T-helper 22 cell (primary cell): ENCODE measurements around the gene GRK5.
"Not testable (repeated sequence)": the region's sequence is repeated elsewhere in the genome, so short reads cannot be mapped to it uniquely, and the experiment has no call there.

Experiments used
- DNase-seq: peaks from one replicate; pipeline ENCODE4 v3.0.0-alpha.2; 2020; ENCODE audit warnings: low read depth

Gene GRK5

DNA sequence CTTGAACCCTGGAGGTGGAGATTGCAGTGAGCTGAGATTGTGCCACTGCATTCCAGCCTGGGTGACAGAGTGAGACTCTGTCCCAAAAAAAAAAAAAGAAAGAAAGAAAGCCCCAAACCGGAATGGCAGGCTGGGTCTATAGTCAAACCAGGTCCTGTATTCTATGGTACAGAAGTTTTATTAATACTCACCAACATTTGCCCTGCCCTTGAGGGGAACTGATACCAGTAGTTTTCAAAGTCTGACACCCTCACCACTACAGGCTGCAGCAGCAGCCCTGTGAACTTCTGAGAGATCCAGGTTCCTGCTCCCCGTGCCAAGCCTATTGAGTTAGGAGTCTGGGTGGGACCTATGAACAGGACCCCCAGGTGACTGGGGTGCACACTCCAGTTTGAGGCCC lies 254.6 kb downstream of the GRK5 start:
- no peak for DNase-seq

DNA sequence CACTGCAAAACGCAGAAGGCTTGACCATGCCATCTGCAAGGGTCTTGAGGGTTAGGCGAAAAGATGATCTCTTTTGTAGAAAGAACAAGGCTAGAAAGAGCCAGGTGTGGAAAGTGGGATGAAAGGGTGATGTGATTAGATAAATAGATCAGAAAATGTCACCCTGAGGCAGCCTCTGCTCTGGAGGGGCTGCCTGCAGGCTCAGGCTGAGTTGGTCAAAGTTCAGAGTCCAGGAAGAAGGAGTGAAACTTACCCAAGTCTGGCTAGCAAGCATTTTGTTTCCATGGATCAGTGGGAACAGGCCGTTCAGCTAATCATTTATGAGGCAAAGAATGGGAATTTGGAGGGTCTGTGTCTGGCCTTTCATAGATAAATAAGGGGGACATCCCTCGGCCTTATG lies 255.4 kb downstream of the GRK5 start:
- DNase-seq = no peak

DNA sequence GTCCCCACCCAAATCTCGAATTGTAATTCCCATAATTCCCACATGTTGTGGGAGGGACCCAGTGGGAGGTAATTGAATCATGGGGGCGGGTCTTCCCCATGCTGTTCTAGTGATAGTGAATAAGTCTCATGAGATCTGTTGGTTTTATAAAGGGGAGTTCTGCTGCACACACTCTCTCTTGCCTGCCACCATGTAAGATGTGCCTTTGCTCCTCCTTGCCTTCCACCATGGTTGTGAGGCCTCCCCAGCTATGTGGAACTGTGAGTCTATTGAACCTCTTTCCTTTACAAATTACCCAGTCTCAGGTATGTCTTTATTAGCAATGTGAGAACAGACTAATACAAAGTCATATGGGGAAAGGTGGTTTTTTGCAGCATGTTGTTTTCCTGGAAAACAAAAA lies 255.8 kb downstream of the GRK5 start:
- DNase-seq = not testable (repeated sequence)

DNA sequence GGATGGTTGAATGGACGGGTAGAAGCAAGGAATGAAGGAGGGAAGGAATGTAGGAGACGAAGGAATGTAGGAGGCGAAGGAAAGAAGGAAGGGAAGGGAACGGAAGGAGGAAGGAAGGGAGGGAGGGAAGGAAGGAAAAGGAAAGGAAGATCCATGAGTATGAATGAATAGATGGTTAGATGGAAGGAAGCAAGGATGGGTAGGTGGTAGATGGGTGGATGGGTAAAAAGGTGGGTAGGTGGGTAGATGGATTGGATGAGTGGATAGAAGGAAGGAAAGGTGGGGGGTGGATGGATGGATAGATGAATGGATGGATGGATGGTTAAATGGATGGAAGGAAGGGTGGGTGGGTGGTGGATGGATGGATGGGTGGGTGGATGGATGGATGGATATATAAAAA lies 257.7 kb downstream of the GRK5 start:
- DNase-seq = no peak

DNA sequence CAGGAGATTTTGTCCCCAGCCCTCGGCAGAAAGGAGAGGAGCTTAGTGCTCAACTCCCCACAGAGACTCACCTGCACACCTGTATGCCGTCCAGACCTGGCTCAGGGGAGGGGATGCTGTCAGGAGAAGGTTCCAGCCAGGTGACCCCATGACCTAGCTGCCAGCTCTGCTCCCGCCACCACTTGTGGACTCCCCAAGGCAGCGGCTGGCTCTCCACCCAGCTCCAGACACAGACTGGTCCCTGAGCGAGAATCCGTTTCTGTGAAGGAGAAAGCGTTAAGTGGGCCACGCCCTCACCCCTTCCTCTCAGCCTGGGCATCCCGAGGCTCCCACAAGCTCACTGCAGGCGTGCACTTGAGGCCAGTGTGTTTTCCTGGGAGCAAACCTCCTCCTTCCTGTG lies 258.7 kb downstream of the GRK5 start:
- DNase-seq = no peak

DNA sequence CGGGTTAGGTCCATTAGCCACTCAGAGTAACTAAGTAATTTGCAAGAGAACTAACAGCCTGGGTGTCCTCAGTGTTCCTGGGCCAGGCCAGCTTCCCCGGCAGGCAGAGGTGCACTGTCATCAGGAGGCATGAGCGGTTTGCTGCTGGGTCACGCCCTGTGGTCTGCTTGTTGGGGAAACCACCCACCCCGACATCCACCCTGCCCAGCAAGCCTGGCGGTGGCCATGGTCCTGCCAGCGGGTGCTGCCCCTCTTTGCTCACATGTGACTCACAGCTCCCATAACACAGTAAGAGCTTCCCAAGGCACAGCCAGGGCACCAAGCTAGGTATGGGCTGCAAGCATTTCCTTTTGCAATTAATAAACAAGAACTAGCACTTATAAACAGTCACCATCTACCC lies 259.3 kb downstream of the GRK5 start:
- no peak for DNase-seq

DNA sequence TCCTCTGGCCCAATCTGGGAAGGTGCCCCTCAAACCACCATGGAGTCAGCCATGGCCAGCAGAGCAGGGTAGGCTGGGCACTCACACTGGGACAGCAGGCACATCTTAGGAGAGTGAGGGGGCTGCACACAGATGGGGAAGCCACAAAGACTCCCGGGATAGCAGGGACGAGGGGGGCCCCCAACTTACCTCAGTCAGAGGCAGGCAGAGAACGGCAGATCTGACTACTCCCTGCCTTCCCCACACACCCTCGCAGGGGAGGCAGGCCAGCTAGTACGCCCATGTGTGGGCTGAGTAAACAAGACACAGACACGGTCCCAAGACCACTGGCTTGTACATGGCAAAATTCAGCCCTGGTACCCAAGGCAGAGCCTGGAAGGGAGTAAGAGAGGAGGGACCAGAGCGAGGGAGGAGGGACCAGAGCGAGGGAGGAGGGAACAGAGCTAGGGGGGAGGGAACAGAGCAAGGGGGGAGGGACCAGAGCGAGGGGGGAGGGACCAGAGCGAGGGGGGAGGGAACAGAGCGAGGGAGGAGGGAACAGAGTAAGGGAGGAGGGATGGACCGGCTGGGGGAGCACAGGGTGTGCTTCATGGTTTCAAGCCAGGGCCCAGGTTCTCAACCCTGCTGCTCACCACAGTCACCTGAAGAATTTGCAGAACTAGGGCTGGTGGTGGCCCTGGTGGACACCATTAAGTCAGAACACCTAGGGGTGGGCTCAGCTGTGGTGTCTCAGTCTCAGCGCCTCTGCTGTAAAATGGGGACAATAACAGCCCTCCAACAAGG lies 261.4 kb downstream of the GRK5 start:
- DNase-seq = no peak

DNA sequence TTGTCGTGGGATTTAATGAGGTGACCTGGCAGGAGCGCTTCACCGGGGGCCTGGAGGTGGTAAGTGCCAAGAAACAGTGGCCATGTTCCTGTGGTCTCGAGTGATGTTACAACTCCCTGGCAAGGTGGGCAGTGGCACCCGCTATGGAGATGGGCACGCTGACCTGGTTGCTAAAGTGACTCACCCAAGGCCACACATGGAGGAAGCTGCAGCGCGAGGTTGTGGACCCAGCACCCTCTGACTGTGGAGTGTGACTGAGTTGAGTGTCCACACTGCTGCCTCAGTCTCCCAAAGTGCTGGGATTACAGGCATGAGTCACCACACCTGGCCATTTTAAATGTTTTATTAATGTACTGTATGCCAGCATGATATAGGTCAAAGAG lies 261.9 kb downstream of the GRK5 start:
- no peak for DNase-seq

DNA sequence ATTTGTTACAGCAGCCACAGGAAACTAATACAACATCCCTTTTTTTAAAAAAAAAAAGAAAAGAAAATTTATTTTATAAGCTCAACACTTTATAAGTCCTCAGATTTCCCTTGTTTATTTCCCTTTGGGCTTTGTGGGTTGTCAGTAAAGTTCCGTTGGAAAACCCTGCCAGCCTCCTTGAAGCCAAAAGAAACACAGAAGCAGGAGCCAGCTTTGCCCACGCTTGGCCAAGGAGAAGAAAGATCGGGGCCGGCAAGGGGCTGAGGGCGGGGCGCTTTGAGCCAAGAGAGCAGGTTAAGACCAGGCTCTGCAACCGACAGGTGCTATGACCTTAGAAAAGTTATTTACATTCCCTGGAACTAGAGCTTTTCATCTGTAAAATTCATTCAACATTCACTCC lies 262.5 kb downstream of the GRK5 start:
- DNase-seq = no peak

DNA sequence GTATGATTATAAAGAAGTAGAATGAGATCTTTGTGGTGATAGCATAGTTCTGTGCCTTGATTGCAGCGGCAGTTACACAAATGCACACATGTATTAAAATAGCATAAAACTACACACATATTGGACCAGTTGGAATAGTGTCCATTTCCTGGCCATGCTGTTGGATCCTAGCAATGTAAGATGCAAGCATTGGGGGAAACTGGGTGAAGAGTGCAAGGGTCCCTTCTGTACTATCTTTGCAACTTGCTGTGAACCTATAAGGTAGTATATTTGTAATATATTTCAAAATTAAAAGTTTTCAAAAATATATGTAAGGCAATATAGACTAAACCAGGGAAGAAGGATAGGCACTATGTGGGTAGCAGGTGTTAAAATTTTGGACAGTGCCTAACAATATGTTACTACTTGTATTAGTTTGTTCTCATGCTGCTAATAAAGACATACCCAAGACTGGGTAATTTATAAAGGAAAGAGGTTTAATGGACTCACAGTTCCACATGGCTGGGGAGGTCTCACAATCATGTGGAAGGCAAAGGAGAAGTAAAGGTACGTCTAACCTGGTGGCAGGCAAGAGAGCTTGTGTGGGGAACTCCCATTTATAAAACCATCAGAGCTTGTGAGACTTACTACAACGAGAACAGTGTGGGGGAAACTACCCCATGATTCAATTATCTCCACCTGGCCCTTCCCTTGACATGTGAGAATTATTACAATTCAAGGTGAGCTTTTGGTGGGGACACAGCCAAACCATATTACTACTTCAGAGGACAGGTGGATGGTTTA lies 263.7 kb downstream of the GRK5 start:
- DNase-seq = no peak

DNA sequence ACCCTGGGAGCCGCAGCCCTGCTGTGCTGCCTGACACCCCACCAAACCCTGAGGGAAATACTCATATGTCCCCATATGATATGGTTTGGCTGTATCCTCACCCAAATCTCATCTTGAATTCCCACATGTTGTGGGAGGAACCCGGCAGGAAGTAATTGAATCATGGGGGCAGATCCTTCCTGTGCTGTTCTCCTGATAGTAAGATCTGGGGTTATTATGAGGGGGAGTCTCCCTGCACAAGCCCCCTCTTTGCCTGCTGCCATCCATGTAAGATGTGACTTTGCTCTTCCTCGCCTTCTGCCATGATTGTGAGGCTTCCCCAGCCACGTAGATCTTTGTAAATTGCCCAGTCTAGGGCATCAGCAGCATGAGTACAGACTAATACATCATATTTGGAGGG lies 266.4 kb downstream of the GRK5 start:
- no peak for DNase-seq

DNA sequence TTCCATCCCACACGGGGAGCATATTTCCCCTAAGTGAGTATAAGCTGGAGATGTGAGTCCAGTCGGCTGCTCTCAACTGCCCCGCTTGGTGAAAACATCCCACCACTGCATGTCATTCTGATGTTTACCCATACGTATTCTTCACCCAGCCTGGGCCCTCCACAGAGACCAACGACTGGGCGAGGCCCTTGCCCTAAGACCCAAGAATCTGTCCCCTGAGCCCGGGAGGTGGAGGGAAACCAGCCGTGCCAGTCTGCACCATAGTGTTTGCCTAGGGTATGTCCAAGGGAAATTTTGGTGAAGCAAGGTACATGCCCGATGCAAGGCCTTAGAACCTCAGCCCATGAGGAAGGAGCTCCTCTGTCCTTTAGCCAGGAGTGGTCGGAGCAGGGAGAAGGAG lies 267.2 kb downstream of the GRK5 start:
- no peak for DNase-seq

DNA sequence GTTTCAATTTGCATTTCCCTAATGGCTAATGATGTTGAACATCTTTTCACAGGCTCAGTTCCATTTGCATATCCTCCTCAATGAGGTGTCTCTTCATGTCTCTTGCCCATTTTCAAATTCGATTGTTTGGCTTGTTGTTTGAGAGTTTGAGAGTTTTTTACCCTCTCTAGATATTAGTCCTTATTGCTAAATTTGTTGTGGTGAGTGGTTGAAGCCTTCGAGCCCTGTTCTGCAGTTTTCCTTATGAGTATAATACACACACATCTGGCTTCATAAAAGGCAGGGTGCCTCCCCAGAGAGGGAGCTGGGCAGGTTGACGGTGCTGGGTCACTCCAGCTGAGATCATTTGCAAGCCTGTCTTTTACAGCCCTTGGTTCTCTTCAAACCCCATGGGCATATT lies 270.1 kb downstream of the GRK5 start:
- no peak for DNase-seq

DNA sequence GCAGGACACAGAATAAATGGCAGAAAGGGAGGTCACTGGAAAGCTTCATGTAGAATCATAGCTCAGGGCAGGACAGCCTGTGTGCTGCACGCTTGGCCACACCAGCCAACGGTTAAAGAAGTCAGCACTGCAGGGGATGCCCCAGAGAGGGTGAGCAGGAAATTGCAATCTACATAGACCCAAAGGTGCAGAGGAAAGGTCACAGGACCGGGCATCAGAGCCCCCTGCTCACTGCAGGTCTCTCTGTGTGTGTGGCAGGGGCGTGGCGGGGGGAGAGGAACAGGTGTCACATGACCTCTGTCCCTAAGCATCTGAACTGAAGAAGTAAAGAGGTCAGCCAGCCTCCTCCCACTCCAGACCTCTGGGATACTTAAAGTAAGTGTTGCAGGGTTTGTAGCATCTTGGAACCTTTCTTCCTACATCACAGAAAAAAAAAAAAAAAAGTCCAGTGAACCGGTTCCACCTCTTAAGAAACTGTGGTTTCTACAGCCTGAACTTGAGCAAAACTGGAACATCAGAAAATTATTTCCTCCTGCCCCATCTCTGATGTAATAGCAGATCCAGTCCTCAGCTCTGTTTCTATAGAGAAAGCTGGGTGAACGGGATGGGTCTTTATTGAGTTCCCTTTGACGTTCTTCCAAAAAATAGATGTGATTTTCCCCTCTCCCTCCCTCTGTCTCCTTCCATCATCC lies 270.9 kb downstream of the GRK5 start:
- DNase-seq = no peak

DNA sequence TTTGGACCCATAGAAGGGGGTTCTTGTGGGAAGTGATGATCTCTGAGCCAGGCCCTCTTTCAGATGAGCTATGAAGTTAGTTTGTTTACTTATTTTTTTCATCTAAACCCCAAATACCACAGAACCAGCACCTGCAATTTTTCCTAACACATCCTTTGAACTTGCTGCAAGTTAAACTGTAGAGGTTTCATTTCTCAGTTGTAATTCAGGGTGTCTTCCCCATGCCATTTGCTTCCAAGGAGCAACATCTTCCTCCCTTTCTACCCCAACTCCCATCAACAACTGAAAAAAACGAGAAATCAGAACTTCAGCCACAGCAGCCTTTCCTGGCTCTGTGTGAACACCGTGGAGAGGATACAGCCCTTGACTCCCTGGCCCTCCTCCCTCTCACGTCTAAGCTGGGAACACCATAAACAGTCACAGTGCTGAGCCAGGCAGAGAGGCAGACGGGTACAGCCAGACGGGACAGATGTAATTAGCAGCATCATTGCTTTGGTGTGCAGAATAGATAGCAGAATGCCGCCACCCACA lies 271.5 kb downstream of the GRK5 start:
- DNase-seq = no peak

DNA sequence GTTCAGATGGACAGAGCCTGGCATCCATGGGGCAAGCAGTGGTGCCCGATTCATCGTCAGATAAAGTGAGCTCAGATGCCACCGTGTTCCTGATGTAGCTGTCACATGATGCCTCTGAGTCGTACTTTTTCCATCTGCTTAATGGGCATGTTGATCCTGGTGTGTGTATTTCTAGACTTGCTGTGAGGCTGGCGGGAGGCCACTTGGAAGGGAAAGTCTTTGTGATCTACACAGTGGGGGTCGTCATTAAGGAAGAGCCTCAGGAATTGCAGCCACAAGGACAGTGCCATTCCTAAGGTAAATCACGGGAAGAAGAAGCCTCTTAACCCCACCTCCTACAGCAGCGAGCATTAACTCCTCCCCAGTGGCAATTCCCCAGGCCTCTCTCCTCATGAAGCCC lies 272.2 kb downstream of the GRK5 start:
- no peak for DNase-seq

DNA sequence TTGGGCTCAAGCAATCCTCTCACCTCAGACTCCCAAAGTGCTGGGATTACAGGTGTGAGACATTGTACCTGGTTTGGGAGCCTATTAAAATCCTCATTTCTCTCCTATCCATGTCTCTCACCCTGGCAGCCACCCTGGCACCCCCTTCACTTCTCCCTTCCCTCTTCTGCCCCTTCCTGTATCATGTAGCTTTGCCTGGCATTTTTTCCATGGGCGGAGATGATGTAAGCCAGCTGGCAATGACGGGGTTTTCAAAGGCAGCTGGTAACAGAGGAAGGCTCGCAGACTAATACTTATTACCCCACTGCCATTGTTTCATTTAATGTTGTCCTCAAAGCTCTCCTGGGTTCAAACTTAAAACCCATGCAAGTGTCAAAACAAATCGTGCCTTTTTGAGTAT lies 273.3 kb downstream of the GRK5 start:
- DNase-seq = no peak

DNA sequence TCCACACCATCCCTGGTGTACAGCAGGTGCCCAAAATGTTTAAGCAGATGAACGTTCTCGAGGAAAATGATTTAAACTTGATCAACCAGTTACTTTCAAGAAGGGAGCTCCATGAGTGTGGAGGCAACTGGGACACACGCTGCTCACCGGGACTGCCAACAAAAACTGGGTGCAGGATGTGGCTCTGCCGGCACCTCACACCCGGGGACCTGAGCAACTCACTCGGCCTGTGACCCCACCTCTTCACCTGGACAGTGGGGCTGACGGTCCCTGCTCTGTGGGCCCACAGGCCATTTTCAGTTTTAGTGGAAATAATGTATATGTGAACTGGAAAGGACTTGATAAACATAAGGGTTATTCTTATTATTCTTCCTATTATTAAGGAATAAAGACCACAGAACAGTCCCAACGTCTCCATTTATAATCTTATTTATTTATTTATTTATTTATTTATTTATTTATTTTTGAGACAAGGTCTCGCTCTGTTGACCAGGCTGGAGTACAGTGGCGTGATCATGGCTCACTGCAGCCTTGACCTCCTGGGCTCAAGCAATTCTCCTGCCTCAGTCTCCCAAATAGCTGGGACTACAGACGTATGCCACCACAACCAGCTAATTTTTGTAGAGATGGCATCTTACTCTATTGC lies 274.5 kb downstream of the GRK5 start:
- DNase-seq = no peak

DNA sequence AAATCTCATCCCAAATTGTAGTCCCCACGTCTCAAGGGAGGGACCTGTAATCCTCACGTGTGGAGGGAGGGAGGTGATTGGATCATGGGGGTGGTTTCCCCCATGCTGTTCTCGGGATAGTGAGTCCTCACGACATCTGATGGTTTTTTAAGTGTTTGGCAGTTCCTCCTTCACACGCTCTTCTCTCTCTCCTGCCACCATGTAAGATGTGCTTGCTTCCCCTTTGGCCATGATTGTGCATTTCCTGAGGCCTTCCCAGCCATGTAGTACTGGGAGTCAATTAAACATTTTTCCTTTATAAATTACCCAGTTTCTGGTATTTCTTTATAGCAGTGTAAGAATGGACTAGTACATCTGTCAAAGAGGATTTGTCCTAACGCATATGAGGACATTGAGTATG lies 275.6 kb downstream of the GRK5 start:
- DNase-seq = no peak

DNA sequence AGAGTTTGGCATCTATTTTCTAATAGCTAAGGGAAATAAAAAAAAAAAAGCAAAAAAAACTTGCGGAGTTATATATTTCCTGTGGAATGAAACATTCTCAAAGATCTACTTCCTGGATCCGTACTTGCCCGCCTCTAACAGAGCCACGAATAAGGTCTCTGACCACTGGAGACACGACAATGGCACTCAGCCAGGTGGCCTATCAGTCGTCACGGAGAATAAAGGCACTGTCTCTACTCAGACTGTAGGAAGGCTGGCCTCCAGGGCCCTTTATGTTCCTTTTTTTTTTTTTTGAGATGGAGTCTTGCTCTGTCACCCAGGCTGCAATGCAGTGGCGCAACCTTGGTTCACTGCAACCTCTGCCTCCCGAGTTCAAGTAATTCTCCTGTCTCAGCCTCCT lies 276.5 kb downstream of the GRK5 start:
- no peak for DNase-seq

DNA sequence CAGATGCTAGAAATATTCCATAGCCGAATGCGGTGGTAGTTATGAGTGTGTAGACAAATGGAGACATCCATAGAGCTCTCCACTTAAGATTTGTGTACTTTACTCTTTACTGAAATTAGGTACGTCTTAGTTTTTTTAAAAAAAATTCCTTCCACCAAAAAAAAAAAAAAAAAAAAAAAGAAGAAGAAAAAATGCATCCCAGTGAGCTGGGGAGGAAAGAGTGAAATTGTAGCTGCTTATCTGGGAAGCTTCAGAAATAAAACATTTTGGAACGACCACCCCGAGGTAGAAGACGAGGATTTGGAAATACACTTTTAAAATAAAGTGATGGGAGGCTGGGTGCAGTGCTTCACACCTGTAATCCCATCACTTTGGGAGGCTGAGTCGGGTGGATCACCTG lies 281.3 kb downstream of the GRK5 start:
- DNase-seq = no peak

DNA sequence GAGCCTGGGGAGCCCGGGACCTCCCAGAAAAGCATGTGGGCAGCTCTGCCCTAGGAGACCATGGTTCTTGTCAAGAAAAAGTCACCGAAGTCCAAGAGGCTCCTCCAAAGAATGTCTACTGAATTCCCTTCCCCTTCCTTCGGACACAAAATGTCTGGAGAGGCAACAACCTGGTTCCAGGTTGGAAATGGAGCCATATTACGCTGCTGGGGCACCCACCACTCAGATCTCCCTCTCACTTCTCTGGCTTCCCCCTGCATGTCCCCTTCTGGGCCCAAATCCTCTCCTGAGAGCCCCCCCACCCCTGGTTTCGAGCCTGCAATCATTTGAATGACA lies 282.6 kb downstream of the GRK5 start:
- no peak for DNase-seq
